Renal pelvis (tissue), 12 donors: ENCODE results near the gene TMED6. TPM values are rescaled to one million over a fixed set of nuclear protein-coding genes. Genes with fewer than 3 reads are reported as not detected.

Experiments used
- DNase-seq: peaks from one replicate; pipeline ENCODE4 v3.0.0-alpha.2; 2013
- long read RNA-seq, 16 experiments: transcript quantifications; one replicate each; lab custom pipeline, GENCODE V29; 2026
- polyA plus RNA-seq, 3 donors: library from polyadenylated mRNA; unstranded; fragments of 120-200 nt; gene quantifications; one replicate each; pipeline ENCODE4 v1.2.1, GENCODE V29; 2013; ENCODE audit not compliant: insufficient read length in 3 of 3

Gene TMED6
- polyA plus RNA-seq, result 1 to 10 TPM; 1.9 to 5.2 (median 3.5) TPM
- long read RNA-seq, donor 1, partial matches to known transcripts, result 0 of 1 reads
- long read RNA-seq, donor 1, other reads (novel, unspliced or antisense), result 0 of 1 reads
- long read RNA-seq, donor 2, partial matches to known transcripts, result 0 of 1 reads
- long read RNA-seq, donor 2, other reads (novel, unspliced or antisense), result 0 of 1 reads
- long read RNA-seq, donor 3, partial matches to known transcripts, result 0 of 2 reads
- long read RNA-seq, donor 3, other reads (novel, unspliced or antisense), result 0 of 2 reads
- long read RNA-seq, donor 4, result 0 reads
- long read RNA-seq, donor 5, result 0 reads
- long read RNA-seq, donor 6, result 0 reads
- long read RNA-seq, donor 7, result 0 reads
- long read RNA-seq, donor 8, result 0 reads
- long read RNA-seq, donor 9, result 0 reads
- long read RNA-seq, donor 10, result 0 reads
- long read RNA-seq, donor 11, result 0 reads
- long read RNA-seq, donor 12, result 0 reads
- long read RNA-seq, donor 13, result 0 reads
- long read RNA-seq, donor 14, result 0 reads
- long read RNA-seq, donor 15, result 0 reads
- long read RNA-seq, donor 16, partial matches to known transcripts, result 0 of 2 reads
- long read RNA-seq, donor 16, other reads (novel, unspliced or antisense), result 0 of 2 reads

DNA sequence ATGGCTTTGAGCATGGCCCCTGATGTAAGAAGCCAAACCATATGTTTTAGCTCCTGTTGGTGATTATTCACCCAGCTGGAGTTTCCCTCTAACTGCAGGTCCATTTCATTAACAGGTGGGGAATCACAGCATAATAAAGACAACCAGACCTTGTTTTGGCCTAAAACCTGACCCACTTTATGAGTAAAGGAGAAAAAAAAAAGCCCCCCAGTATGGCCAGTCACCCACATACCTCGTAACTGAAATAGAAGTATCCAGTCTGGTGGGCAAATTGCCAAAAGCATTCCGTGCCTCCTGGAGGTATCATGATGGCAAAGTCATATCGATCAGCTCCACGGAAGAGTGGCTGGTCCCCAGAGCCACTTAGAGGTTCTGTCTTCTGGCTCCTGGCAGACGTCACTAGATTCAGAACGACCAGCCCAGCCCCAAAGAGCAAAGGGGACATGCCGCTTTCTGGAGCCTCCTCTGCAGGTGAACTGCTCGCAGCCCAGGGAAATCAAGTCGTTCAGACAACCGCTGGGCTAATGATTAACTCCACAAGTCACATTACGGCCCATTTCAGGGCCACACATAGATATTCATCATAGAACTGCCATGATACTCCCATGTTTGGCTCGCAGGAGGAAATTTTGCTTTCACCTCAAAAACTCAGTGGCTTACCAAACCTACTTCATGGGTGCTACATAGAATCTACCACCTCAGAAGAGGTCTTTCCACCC, at the start of gene TMED6:
TMED6 (minus strand) TSS at position 478 of the 719 bp plus-strand sequence; CDS start at position 445, 33 bp downstream.
- DNase-seq, result no peak

DNA sequence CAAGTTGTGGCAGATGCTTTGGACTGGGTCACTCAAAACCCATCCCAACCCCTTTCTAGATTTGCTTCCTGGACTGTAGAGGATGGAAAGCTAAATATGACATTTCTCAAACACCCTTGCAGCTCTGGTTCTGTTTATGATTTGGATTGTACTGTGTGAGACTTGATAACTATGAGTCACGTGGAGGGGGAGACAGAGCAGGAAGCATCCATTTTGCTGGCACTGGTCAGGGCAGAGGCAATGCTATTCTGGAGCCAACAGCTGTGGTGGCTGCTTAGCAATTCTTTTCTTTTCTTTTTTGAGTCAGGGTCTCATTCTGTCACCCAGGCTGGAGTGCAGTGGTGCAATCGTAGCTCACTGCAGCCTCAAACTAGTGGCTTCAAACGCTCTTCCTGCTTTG, 47.8 kb upstream of the TMED6 start:
- no peak for DNase-seq

DNA sequence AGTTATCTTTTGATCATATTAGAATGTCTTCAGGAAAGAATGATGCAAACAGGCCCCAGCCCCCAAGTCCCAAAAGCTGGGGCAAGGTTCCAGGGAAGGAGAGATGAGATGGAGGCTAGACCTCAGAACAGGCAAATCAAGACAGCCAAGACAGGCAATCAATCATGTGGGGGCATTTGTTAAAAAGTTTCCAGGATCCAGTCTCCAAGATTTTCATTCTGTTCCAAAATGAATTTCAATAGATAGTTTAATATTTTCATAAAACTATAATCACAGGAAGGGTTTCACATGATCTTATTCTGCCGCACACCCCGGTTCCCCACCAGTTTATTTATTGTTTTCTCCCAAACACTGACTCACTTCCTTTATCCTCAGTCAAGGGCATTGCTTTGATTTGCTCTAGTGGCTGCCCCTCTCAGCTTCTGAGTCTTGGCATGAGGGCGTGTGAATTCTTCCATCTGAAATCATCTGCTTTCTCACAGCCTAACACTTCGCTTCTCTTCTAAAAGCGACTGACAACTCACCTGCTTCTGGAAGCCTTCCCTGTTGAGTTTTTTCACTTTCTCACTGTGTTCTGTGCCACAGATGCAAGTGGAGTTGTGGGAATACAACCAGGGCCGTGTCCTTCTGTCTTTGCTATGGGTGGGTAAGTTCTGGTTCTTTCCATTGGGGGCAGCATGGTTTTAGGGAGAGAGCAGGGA, 46.4 kb upstream of the TMED6 start:
- DNase-seq, result peak; percentile 77

DNA sequence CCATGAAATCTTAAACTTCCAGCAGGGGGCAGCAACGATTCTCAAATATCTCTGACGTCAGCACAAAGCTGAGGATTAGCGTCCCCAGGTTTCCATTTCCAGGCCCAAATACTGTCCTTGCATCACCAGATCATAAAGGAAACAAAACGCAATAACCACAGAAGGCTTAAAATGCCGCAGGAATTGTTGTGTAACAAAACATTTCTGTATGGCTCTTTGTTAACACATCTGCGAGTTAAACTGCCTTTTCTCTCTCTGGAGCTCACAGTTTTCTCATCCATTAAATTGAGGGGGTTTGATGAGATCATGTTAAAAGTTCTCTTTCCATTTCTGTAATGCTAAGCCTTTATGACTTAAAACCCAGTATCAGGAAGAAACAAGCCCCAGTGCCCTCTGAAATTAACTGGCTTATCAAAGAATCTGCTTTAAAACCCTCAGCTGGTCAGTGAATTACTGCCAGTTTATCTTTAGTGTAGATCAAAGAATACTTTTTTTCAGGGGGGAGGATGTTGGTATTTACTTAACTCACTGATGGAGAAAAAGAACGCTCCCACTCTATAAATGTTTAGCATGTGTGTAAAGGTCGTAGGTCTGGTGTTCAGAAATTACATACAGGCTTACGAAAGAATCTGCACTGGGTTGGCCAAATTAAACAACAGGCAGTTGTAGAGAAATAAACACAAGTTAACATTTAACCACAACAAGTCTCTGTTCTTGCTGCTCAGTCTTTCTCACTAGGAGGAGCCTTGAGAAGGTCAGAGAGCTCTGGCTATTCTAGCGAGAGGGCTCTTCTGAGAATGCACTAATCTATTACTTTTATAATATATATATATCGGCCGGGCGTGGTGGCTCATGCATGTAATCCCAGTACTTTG, 44.8 kb upstream of the TMED6 start:
- DNase-seq, result peak; percentile 91

GRCh38 chr16:69395859-69396186, 44.2 kb upstream of the TMED6 start:
- DNase-seq, result no peak

DNA sequence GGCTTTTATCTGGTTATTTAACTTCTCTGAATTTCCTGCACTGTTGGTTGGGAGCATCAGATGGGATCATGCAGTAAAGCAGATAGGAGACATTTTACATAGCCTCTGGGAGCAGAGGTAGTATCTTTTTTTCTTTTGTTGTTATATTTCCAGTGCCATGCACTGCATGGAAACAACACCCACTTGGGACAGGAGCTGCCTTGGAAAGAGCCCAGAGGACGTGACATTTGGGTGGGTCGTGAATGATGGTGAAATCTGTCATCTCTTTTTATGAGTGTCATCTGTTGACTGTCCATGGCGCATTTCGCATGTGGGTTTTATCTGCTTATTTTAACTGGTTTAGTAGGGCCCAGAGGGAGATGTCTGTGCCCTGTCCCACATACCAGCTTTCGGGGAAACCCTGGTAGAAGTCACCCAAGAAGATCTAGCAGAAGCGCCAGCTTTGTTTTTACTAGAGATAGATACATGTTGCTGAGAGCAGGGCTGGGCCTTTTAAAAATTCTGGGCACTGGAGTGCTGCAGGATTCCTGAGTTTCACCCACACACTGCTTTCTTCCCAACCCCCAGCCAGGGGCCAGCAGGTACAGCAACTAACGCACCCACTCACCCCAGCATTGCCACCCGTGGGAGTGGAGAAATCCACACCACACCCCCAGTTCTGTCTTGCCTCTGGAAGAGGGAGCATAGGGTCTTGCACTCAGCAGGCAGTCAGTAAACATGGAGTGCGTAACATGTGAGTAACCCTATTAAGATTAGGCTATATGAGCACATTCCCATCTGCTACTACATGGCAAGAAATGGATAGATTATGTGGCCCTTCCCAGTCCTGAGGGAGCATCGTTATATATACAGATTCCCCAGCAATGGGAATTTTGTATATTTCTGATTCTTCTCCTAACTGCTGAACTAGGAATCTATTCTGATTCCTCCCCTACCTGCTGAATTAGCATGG, 42.6 kb upstream of the TMED6 start:
- DNase-seq, result no peak

DNA sequence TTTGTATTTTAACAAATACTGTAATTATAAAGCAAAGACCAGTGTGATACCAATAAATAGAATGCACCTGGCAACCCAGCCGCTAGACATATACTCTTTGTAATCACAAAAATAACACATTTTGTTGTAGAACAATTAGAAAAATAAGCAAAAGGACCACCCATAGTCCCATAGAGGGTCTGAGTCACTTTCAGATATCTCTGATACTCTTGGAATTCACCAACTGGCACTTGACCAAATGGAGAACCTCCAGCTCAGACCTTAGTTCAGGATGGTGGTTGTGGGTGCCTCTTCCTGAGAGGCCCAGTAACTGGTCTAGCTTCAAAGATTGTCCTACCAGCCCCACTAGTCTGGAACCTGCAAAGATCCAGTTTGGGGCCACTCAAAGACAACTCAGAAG, 35.0 kb upstream of the TMED6 start:
- no peak for DNase-seq

- DNase-seq, result no peak
Measured at GRCh38 chr16:69384974-69385373, 33.4 kb upstream of the TMED6 start.

GRCh38 chr16:69382421-69382820, 30.8 kb upstream of the TMED6 start:
- DNase-seq, result no peak

GRCh38 chr16:69381231-69381630, 29.6 kb upstream of the TMED6 start:
- DNase-seq, result no peak

- no peak for DNase-seq
Measured at GRCh38 chr16:69378760-69379159, 27.2 kb upstream of the TMED6 start.

GRCh38 chr16:69378036-69378435, 26.4 kb upstream of the TMED6 start:
- no peak for DNase-seq

- no peak for DNase-seq
Measured at GRCh38 chr16:69376393-69377059, 24.9 kb upstream of the TMED6 start.

- DNase-seq, result no peak
Measured at GRCh38 chr16:69373019-69373418, 21.4 kb upstream of the TMED6 start.

- DNase-seq, result no peak
Measured at GRCh38 chr16:69371564-69371963, 20.0 kb upstream of the TMED6 start.

DNA sequence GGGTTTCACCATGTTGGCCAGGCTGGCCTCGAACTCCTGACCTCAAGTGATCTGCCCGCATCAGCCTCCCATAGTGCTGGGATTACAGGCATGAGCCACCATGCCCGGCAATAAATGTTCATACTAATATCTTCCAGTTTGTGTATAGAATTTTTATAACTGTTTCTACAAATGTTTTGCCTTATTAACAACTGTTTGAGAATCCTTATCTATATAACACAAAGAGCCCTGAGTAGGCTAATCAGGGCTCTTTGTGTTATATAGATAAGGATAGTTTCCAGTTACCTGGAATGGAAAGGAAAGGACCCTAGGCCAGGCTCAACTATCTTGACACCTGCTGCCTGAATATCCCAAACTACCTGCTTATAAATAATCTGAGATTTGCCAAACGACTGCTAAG, 17.3 kb upstream of the TMED6 start:
- DNase-seq, result no peak

DNA sequence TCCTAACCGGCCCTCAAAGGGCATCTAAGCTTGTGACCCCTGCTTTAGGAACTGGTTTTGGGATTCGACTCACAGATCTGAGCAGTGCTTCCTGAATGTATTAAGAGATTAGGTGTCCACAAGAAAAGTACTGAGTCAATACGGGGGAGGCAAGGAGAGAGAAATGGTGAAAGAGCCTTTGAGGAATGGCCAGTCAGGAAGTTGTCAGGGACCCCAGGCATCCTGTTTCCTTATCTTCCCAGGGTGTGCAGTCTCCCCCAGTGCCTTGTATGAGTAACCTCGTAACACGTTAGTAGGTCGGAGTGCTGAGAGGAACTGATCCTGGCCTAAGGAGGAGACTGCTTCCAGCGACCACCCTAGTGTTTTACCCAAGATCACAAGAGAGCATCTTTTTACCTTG, 16.4 kb upstream of the TMED6 start:
- DNase-seq, result no peak

GRCh38 chr16:69366431-69366830, 14.8 kb upstream of the TMED6 start:
- DNase-seq, result no peak

- no peak for DNase-seq
Measured at GRCh38 chr16:69365901-69366300, 14.3 kb upstream of the TMED6 start.

DNA sequence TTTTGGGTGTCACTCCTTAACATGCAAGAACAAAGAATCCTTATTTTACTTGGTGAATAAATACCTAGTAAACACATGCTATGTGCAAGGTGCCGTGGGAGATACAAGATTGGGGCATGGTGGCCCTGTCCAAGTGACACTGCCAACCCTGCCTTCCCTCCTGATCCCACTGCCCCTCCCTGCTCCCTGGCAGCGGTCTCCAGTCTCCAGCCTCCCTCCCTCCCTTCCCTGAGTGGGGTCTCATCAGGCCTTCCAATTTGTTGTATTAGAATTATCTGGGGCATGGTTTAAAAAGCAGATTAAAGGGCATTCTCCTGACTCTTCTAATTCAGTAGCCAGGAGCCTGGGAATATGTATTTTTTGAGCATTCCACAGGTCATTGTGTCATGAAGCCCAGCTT, 12.5 kb upstream of the TMED6 start:
- DNase-seq, result no peak
